ENCODE measurements around the gene LUZP4.
A peak's percentile ranks its signal among the peaks of the same experiment; 100 is the strongest.
"Not testable (repeated sequence)": the region's sequence is repeated elsewhere in the genome, so short reads cannot be mapped to it uniquely, and the experiment has no call there.

Gene LUZP4, protein sequence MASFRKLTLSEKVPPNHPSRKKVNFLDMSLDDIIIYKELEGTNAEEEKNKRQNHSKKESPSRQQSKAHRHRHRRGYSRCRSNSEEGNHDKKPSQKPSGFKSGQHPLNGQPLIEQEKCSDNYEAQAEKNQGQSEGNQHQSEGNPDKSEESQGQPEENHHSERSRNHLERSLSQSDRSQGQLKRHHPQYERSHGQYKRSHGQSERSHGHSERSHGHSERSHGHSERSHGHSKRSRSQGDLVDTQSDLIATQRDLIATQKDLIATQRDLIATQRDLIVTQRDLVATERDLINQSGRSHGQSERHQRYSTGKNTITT

DNA sequence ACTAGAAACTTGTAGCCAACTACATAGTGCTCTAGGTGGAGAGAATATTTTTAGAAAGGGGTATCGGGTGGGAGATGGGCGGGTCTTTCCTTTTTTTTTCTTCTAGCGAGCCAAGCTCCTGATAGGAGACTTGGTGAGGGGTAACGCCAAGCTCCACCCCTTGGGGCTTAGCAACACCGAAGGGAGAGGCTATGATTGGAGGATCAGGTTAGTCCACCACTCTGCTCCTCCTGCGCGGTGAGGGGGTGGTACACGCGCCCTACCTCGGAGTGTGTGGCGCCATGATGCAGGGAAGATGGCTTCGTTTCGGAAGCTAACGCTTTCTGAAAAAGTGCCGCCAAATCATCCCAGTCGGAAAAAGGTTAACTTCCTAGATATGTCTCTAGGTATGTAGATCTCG is at the start of gene LUZP4:
Gene LUZP4 (plus strand): TSS at position 251 of the 400 bp plus-strand sequence. CDS start 45 bp downstream, at position 296.
- DNase-seq (ENCODE audit: low spot score), result no peak

DNA sequence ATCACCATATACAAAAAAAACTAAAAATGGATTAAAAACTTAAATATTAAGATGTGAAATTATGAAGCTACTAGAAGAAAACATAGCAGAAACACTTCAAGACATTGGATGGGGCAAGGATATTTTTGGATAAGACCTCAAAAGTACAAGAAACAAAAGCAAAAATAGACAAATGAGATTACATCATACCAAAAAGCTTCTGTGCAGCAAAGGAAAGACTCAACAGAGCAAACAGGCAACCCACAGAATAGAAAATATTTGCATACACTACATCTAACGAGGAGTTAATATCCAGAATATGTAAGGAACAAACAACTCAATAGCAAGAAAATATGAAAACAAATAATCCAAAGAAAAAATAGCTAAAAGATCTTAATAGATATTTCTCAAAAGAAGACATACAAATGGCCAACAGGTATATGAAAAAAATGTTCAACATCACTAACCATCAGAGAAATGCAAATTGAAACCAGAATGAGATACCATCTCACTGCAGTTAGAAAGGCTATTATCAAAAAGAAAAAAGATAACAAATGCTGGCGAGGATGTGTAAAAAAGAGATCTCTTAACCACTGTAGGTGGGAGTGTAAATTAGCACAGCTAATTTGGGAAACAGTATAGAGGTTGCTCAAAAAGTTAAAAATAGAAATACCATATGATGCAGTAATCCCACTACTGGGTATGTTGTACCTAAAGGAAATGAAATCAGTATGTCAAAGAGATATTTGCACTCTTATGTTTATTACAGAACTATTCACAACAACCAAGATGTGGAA is 37.9 kb upstream of the LUZP4 start:
- no peak for DNase-seq (ENCODE audit: low spot score)

DNA sequence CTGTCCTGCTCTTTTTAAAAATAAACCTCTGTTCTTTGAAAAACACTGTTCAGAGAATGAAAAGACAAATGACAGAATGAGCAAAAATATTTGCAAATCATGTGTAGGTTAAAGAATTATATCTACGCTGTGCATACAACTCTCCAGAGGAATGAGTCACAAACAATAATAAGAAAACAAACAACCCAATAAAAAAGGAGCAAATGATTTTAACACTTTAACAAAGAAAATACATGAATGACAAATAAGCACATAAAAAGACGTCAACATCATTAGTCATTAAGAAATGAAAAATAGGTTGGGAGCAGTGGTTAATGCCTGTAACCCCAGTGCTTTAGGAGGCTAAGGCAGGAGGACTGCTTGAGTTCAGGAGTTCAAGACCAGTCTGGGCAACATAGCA is 34.5 kb upstream of the LUZP4 start:
- no peak for DNase-seq (ENCODE audit: low spot score)

- DNase-seq (ENCODE audit: low spot score), result no peak
These were observed 31.8 kb upstream of the LUZP4 start for GRCh38 chrX:115257711-115258110.

DNA sequence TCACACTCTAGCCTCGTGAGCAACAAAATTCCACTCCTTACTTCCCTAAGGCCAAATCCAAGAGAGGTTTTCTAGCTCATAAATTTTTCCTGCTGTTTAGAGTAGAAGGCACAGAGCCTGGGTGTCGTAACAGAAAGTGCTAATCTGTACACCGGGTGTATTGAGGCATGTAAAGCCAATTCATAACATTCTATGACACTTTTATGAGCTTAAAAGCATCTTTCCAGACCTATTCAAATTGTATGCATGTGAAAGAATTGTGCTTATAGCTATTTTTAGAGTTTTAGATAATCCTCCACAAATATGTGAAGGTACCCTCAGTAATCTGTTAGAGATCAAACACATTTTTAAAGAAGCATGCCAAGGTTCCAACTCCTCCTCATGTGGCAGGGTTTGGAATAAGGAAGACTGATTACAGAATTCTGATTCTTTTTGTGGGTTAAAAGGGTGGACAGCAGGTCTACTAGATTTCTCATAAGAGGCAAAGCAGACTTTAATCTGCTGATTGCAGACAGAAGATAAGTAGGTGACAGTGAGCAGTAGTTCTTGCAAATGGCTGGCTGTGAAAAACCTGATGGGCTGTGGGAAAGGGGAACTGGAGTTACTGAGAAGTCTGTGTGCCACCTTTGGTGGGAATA is 30.2 kb upstream of the LUZP4 start:
- DNase-seq (ENCODE audit: low spot score), result no peak

DNA sequence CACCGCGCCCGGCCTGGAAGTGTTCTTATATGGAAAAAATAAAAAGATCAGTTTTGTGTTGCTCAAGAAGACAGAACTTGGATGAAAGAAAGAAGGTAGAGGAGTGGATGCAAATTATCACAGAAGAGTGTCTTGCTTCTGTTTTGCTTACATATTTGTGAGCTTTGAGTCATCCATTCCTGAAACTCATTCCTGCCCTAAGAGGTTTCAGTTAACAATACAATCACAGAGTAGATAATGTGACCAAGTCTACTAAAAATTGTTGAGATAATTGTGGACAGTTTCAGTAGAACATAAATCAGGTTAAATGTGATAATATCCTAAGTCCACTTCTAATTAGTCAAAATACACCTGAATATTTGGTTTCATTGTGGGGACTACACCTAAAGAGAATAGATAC is 29.2 kb upstream of the LUZP4 start:
- DNase-seq (ENCODE audit: low spot score), result no peak

DNA sequence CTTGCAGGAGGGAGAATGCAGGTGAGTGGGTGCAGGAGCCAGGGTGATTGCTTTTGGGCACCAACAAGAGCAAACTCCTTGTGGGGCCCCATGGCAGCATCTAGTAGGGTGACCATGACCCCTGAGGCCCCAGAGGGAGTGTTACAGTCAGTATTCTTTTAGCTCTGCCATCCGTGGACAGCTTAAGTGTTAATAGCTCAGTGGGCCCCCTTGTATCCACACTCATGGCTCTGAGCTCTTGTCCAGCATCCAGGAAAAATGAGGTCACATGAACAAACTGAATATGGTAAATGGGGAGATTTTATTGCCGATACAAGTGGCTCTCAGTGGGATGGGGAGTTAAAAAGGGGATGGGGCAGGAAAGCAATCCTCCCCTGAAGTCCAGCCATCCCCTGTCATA is 28.4 kb upstream of the LUZP4 start:
- DNase-seq (ENCODE audit: low spot score), result no peak

- no peak for DNase-seq (ENCODE audit: low spot score)
These were observed 25.5 kb upstream of the LUZP4 start for GRCh38 chrX:115264009-115264408.

GRCh38 chrX:115266300-115266699 is 23.2 kb upstream of the LUZP4 start:
- no peak for DNase-seq (ENCODE audit: low spot score)

DNA sequence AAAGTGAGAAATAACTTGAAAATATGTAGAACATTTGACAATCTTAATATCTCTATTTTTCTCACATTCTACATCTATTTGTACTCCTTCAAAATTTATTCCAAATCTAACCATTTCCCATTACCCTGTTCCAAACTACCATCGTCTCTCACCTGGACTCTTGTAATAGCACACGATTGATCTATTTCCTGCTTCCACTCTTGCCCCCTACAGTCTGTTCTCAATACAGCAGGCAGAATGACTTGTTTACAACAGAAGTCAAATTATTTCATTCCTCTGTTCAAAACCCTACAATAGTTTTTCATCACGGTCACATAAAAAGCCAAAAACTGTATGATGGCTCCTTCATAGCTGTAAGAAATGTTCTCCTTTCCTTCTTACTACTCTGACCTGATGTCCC is 21.1 kb upstream of the LUZP4 start:
- no peak for DNase-seq (ENCODE audit: low spot score)

DNA sequence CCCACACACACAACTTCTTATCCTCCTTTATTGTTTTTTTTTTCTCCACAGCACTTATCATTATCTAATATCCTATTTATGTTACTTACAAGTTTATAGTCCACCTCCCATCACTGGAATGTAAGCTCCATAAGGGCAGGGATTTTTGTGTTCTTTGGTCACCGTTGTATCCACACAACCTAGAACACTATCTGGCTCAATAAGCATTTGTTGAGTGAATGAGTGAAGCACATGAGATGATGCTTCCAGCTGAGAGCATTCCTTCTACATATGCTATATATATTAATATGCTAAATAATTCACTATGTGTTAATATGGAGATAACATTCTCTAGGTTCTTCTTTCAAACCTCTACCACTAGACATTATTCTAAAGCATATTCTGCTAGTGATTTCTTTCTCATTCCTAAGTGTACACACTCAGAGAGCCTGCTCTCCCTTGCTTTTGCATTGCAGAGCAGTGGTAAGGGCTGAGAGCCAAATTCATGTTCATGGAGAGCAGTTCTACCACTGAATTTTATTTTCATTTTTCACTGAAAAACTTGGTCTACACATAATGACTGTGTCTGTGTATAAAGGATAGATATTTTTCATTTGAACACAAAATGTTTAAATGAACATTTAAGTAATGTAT is 20.3 kb upstream of the LUZP4 start:
- DNase-seq (ENCODE audit: low spot score), result no peak

DNA sequence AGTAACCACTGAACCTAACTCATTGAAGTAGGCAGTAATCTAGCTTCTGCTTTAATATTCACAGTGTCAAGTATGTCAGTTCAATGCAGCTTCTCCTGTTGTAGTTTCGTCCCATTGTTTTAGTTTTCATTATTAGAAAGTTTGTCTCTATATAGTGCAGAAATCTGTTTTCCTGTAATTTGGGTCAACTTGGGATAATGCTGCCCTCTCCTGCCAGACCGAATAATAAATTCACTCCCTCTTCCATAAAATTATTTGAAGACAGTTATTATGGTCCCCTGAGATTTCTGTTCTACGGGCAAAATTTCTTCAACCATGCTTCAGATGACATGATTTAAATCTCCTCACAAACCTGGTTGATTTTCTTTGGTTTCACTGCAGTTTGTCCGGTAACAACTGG is 4.6 kb upstream of the LUZP4 start:
- DNase-seq (ENCODE audit: low spot score), result no peak

DNA sequence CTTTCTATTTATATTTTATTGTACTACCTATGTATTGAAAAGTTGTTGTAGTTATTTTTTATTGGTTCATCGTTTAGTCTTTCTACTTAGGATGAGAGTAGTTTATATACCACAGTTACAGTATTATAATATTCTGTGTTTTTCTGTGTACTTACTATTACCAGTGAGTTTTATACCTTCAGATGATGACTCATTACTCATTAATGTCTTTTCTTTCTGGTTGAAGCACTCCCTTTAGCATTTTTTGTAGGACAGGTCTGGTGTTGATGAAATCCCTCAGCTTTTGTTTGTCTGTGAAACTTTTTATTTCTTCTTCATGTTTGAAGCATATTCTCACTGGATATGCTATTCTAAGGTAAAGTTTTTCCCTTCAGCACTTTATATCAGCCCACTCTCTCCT is 7.7 kb downstream of the LUZP4 start:
- no peak for DNase-seq (ENCODE audit: low spot score)

DNA sequence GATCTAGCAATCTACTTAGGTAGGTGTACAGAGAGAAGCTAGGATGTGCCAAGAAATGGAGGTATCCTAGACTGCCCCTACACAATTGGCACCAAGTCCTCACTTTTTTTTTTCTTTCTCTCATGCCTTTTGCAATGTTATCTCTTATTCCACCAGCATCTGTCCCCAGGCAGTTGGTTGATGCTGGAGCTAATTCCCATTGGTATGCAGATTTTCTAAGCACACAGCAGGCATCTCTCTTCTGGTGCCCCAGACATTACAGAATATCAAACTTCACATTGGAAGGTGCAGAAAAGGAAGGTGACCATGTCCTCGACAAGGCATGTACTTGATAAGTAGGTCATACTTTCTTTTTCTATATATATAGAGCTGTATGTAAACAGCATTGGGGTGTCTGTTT is 21.6 kb downstream of the LUZP4 start:
- no peak for DNase-seq (ENCODE audit: low spot score)

DNA sequence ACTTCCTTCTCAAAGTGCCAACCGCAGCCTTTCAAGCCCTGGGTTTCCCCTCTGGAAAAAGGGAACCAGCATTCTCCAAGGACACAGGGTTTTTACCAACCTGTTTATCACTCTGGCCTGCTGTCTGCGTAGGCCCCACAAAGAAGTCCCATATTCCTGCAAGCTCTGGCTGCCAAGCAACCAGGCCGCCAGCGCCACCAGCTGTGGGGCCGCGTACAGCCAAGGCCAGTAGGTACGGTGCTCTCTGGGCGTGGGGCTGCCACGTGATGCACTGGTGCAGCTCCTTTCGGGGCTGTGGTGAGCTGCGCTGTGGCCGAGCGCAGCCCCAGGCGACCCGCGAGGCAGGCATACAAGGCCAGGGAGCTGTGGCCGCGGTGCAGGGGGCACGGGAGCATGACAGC is 22.1 kb downstream of the LUZP4 start:
- DNase-seq (ENCODE audit: low spot score), result no peak

GRCh38 chrX:115318139-115318538 is 28.6 kb downstream of the LUZP4 start:
- DNase-seq (ENCODE audit: low spot score), result no peak

- DNase-seq (ENCODE audit: low spot score), result no peak
These were observed 32.9 kb downstream of the LUZP4 start for GRCh38 chrX:115322375-115322774.

DNA sequence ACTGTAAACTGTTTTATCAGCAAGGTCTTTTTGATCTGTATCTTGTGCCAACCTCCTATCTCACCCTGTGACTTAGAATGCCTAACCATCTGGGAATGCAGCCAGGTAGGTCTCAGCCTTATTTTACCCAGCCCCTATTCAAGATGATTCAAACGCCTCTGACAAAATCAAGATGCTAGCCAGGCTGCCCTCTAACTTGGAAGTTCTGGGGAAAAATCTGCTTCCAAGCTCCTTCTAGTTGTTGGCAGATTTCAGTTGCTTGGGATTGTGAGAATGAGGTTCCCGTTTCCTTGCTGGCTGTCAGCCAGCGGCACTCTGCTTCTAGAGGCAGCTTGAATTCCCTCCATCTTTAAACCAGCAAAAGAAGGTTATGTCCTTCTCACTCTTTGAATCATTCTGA is 34.7 kb downstream of the LUZP4 start:
- no peak for DNase-seq (ENCODE audit: low spot score)

GRCh38 chrX:115329282-115329681 is 39.8 kb downstream of the LUZP4 start:
- not testable (repeated sequence) for DNase-seq (ENCODE audit: low spot score)

GRCh38 chrX:115330498-115331168 is 41.1 kb downstream of the LUZP4 start:
- DNase-seq (ENCODE audit: low spot score), result peak; percentile 55

DNA sequence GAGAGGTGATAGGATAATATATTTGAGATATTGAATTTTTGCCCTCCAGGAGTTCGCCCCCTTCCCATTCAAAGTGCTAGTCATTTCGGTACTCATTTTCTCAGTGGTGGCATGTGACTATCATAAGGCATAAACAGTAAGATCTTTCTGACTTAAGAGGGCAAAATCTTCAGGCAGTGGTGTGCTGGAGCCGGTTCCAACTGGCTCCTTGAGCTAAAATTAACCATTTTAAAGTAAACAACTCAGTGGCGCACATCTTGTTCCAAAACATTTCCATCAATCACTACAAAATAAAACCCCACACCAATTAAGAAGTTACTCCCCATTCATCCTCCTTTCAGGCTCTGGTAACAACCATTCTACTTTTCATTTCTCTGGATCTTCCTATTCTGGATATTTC is 43.3 kb downstream of the LUZP4 start:
- no peak for DNase-seq (ENCODE audit: low spot score)

- DNase-seq (ENCODE audit: low spot score), result no peak
These were observed 43.9 kb downstream of the LUZP4 start for GRCh38 chrX:115333446-115333845.

Measured in hepatic stellate cell (primary cell).